NCI-H345 treated with DMSO at 0.1 percent for 48 hours (cell line): Measurements from ENCODE around the gene ARID3C.

Source experiments
- DNase-seq: peaks from one replicate; lab custom pipeline; 2025; ENCODE audit not compliant: unreplicated experiment; lab: John Stamatoyannopoulos, UW

The ARID3C gene

GRCh38 chr9:34628656-34629490 lies at the start of gene ARID3C:
ARID3C (minus strand) TSS chr9:34629066; CDS start chr9:34628014, 1,052 bp downstream.
- no peak for DNase-seq

- no peak for DNase-seq
Observed at GRCh38 chr9:34675869-34676268, 47.0 kb upstream of the ARID3C start.

GRCh38 chr9:34675048-34675714 lies 46.3 kb upstream of the ARID3C start:
- no peak for DNase-seq

GRCh38 chr9:34674440-34674839 lies 45.6 kb upstream of the ARID3C start:
- no peak for DNase-seq

- DNase-seq, result no peak
Observed at GRCh38 chr9:34671307-34671706, 42.4 kb upstream of the ARID3C start.

- no peak for DNase-seq
Observed at GRCh38 chr9:34669809-34670562, 41.1 kb upstream of the ARID3C start.

GRCh38 chr9:34665381-34666250 lies 36.8 kb upstream of the ARID3C start:
- DNase-seq, result peak; percentile 93

- no peak for DNase-seq
Observed at GRCh38 chr9:34665067-34665380, 36.2 kb upstream of the ARID3C start.

GRCh38 chr9:34664281-34665066 lies 35.6 kb upstream of the ARID3C start:
- DNase-seq, result no peak

- no peak for DNase-seq
Observed at GRCh38 chr9:34663303-34663605, 34.4 kb upstream of the ARID3C start.

GRCh38 chr9:34662526-34663302 lies 33.8 kb upstream of the ARID3C start, which contains the start of gene CCL27:
CCL27 (minus strand) TSS chr9:34662657; CDS start chr9:34662633, 24 bp downstream.
- no peak for DNase-seq

- DNase-seq, result no peak
Observed at GRCh38 chr9:34659592-34660253, 30.9 kb upstream of the ARID3C start.

GRCh38 chr9:34658461-34658860 lies 29.6 kb upstream of the ARID3C start:
- no peak for DNase-seq

GRCh38 chr9:34656992-34657391 lies 28.1 kb upstream of the ARID3C start:
- no peak for DNase-seq

GRCh38 chr9:34655394-34655793 lies 26.5 kb upstream of the ARID3C start:
- no peak for DNase-seq

- DNase-seq, result no peak
Observed at GRCh38 chr9:34654323-34655051, 25.6 kb upstream of the ARID3C start.

- DNase-seq, result no peak
Observed at GRCh38 chr9:34653151-34654072, 24.5 kb upstream of the ARID3C start.
